Brain microvascular endothelial cell (primary cell): ENCODE measurements around the gene WDR62.

ENCODE experiments used
- DNase-seq: peaks from one replicate; pipeline ENCODE4 v3.0.0-alpha.2; 2020
- H3K27ac ChIP-seq: fragments of 250-450 bp; sonication (Bioruptor Pico); 2 replicates; pipeline ENCODE4 v1.5.1; 2020; ENCODE audit warnings: mild to moderate bottlenecking, moderate library complexity
- H3K27me3 ChIP-seq: fragments of 250-450 bp; sonication (Bioruptor Pico); replicated peaks from 2 replicates; pipeline ENCODE4 v1.5.1; 2020; ENCODE audit warnings: mild to moderate bottlenecking
- H3K36me3 ChIP-seq: fragments of 250-450 bp; sonication (Bioruptor Pico); replicated peaks from 2 replicates; pipeline ENCODE4 v1.5.1; 2020; ENCODE audit warnings: mild to moderate bottlenecking
- H3K4me3 ChIP-seq: 2 replicates; pipeline ENCODE4 v1.5.1; 2011; ENCODE audit warnings: low read depth, mild to moderate bottlenecking, control low read depth, low read length, moderate library complexity
- CTCF ChIP-seq: IDR thresholded peaks from 2 replicates; pipeline ENCODE4 v1.5.1; 2011; ENCODE audit warnings: low read depth, mild to moderate bottlenecking, moderate library complexity, low read length, control low read depth, inconsistent platforms; ENCODE audit errors: missing control alignments
- in situ Hi-C: cut with HindIII; loops from 2 replicates; pipeline ENCODE4 v1.10.0; 2017; ENCODE audit warnings: low sequenced_read_pairs, low pct_ligation_motif_present

The WDR62 gene

GRCh38 chr19:36058481-36059179, 3.9 kb downstream of the WDR62 start:
- Histone ChIP-seq H3K36me3 (no peaks in the 10 kb centered on the region), H3K27ac (no peak overlapping the region), H3K27me3 (no peaks in the 10 kb centered on the region), H3K4me3 (no peak overlapping the region)
- in situ Hi-C loops = no loop called here
- no peak for DNase-seq
- TF ChIP-seq CTCF = no peak

GRCh38 chr19:36059180-36059910, 4.6 kb downstream of the WDR62 start:
- Histone ChIP-seq H3K36me3 (no peaks in the 10 kb centered on the region), H3K27me3 (no peaks in the 10 kb centered on the region), H3K27ac (no peak overlapping the region), H3K4me3 (no peak overlapping the region)
- DNase-seq = no peak
- TF ChIP-seq CTCF = no peak
- in situ Hi-C loops = no loop called here

- Histone ChIP-seq H3K27me3 (no peaks in the 10 kb centered on the region), H3K4me3 (no peak overlapping the region), H3K36me3 (no peaks in the 10 kb centered on the region), H3K27ac (no peak overlapping the region)
- peak; percentile 85 for TF ChIP-seq CTCF
- in situ Hi-C loops = no loop called here
- DNase-seq = peak; percentile 58
These were observed 5.7 kb downstream of the WDR62 start for GRCh38 chr19:36060430-36060829.

GRCh38 chr19:36061367-36061766, 6.7 kb downstream of the WDR62 start:
- Histone ChIP-seq H3K36me3 (no peaks in the 10 kb centered on the region), H3K27me3 (no peaks in the 10 kb centered on the region), H3K27ac (no peak overlapping the region), H3K4me3 (no peak overlapping the region)
- TF ChIP-seq CTCF = no peak
- DNase-seq = no peak
- in situ Hi-C loops = no loop called here

- no peak for DNase-seq
- no peak overlapping the region for H3K27ac ChIP-seq
- in situ Hi-C loops = no loop called here
- TF ChIP-seq CTCF = no peak
- H3K36me3 ChIP-seq = no peaks in the 10 kb centered on the region
- no peaks in the 10 kb centered on the region for H3K27me3 ChIP-seq
- no peak overlapping the region for H3K4me3 ChIP-seq
These were observed 10.1 kb downstream of the WDR62 start for GRCh38 chr19:36064826-36065225.
